B cell (primary cell): ENCODE measurements around the gene SDK2. TPM values are rescaled to one million over a fixed set of nuclear protein-coding genes. Genes with fewer than 3 reads are reported as not detected.

Experiments used
- ATAC-seq: fragments of 200-7000 bp; cut with Tn5 transposase; one replicate; pipeline ENCODE4 v1.10.0; 2021; ENCODE audit warnings: low read depth, mild to moderate bottlenecking, moderate number of reproducible peaks, moderate library complexity
- CTCF ChIA-PET: fragments of 350-600 bp; sonication (Branson Sonifier 250); formaldehyde crosslinking; loops from one replicate; lab custom pipeline; 2021; ENCODE audit warnings: antibody characterized with exemption, inconsistent platforms; lab: Charles Lee
- POLR2A ChIA-PET: fragments of 350-600 bp; sonication (Branson Sonifier 250); formaldehyde crosslinking; loops from one replicate; lab custom pipeline; 2021; ENCODE audit warnings: antibody characterized with exemption; lab: Charles Lee
- DNase-seq: peaks from one replicate; pipeline ENCODE4 v3.0.0; 2013
- H2AFZ ChIP-seq: 2 replicates; pipeline ENCODE4 v1.6.1; 2012; ENCODE audit warnings: mild to moderate bottlenecking, low read depth, low read length; ENCODE audit not compliant: insufficient read depth, poor library complexity, severe bottlenecking
- H3K27ac ChIP-seq, 2 donors: 1 replicate in 1 of 2; 2 replicates in 1 of 2; pipeline ENCODE4 v1.5.1; 2012 to 2013; ENCODE audit warnings: low read length in 2 of 2, mild to moderate bottlenecking in 2 of 2, moderate library complexity in 1 of 2
- H3K27me3 ChIP-seq, 4 experiments: fragments of 200-600 bp in 1 of 4; sonication (generic) in 1 of 4; replicated peaks in 1 of 4; 1 replicate in 2 of 4; 2 replicates in 2 of 4; pipeline versions ENCODE4 v1.6.1 to v1.7.0; 2013 to 2016; ENCODE audit warnings: low read length in 3 of 4, mild to moderate bottlenecking in 2 of 4, mixed read lengths in 1 of 4, moderate library complexity in 1 of 4; ENCODE audit not compliant: insufficient read depth in 4 of 4, control insufficient read depth in 3 of 4; ENCODE audit errors: control extremely low read depth in 1 of 4
- H3K36me3 ChIP-seq, 2 experiments: replicated peaks in 1 of 2; 1 replicate in 1 of 2; 2 replicates in 1 of 2; pipeline versions ENCODE4 v1.6.1 to v1.7.1; 2013; ENCODE audit warnings: low read length in 1 of 2; ENCODE audit not compliant: insufficient read depth in 2 of 2, control insufficient read depth in 1 of 2; ENCODE audit errors: control extremely low read depth in 1 of 2, extremely low read depth in 1 of 2
- H3K4me1 ChIP-seq, 2 donors: fragments of 200-600 bp in 1 of 2; sonication (generic) in 1 of 2; 1 replicate in 1 of 2; 2 replicates in 1 of 2; pipeline versions ENCODE4 v1.5.1 to v1.6.1; 2013 to 2017; ENCODE audit warnings: low read length in 2 of 2; ENCODE audit not compliant: control insufficient read depth in 2 of 2, insufficient read depth in 2 of 2
- H3K4me2 ChIP-seq: replicated peaks from 2 replicates; pipeline ENCODE3; 2012; ENCODE audit warnings: mild to moderate bottlenecking, low read depth, low read length; ENCODE audit not compliant: poor library complexity, severe bottlenecking
- H3K4me3 ChIP-seq, 5 experiments: fragments of 200-600 bp in 1 of 5; sonication (generic) in 1 of 5; 1 replicate in 3 of 5; 2 replicates in 2 of 5; pipeline versions ENCODE4 v1.5.1 to v1.7.0; 2011 to 2016; ENCODE audit warnings: low read length in 4 of 5, mild to moderate bottlenecking in 4 of 5, low read depth in 2 of 5, control low read depth in 1 of 5, moderate library complexity in 1 of 5; ENCODE audit not compliant: insufficient read depth in 1 of 5; ENCODE audit errors: control extremely low read depth in 1 of 5, extremely low read depth in 1 of 5
- H3K79me2 ChIP-seq: fragments of 200-600 bp; sonication (generic); one replicate; pipeline ENCODE4 v1.6.0; 2016; ENCODE audit warnings: low read length; ENCODE audit not compliant: control insufficient read depth, insufficient read depth
- H3K9ac ChIP-seq: fragments of 200-600 bp; sonication (generic); 2 replicates; pipeline ENCODE4 v1.6.1; 2017; ENCODE audit warnings: mild to moderate bottlenecking, low read length, moderate library complexity
- H3K9me3 ChIP-seq, 3 donors: one replicate each; pipeline versions ENCODE4 v1.6.1 to v1.7.1; 2013; ENCODE audit warnings: low read length in 2 of 3; ENCODE audit not compliant: control insufficient read depth in 2 of 3, insufficient read depth in 1 of 3; ENCODE audit errors: control extremely low read depth in 1 of 3
- H4K20me1 ChIP-seq: 2 replicates; pipeline ENCODE4 v1.6.0; 2012; ENCODE audit warnings: mild to moderate bottlenecking, low read length; ENCODE audit not compliant: insufficient read depth, control insufficient read depth, poor library complexity, severe bottlenecking
- H3K27ac Mint-ChIP-seq: one replicate; pipeline ENCODE4 v1.8.0; 2021; ENCODE audit warnings: mixed read lengths
- H3K27me3 Mint-ChIP-seq: one replicate; pipeline ENCODE4 v1.8.0; 2021; ENCODE audit warnings: mixed read lengths
- H3K4me1 Mint-ChIP-seq: one replicate; pipeline ENCODE4 v1.8.0; 2021; ENCODE audit warnings: mixed read lengths
- H3K4me3 Mint-ChIP-seq: one replicate; pipeline ENCODE4 v1.8.0; 2021; ENCODE audit warnings: mixed read lengths
- H3K9me3 Mint-ChIP-seq: one replicate; pipeline ENCODE4 v1.8.0; 2022; ENCODE audit warnings: mixed read lengths; ENCODE audit not compliant: insufficient read depth
- EZH2 ChIP-seq: IDR thresholded peaks from 2 replicates; pipeline ENCODE4 v1.6.1; 2012; ENCODE audit warnings: borderline replicate concordance, low read depth, mild to moderate bottlenecking, moderate library complexity, low read length; ENCODE audit not compliant: insufficient read depth, poor library complexity, severe bottlenecking
- WGBS: methylation state at CpG from one replicate; pipeline ENCODE4 v1.1.5; 2013; ENCODE audit warnings: missing lambda C conversion rate; ENCODE audit not compliant: insufficient coverage; 5-methylcytosine and 5-hydroxymethylcytosine counted together
- intact Hi-C: fragments of 100-400 bp; cut with micrococcal nuclease; formaldehyde crosslinking; loops from one replicate; pipeline ENCODE4 v1.10.0; 2022
- polyA plus RNA-seq: library from polyadenylated mRNA; depleted of rRNA; stranded (reverse); fragments of >200 nt; gene quantifications from 2 replicates; pipeline ENCODE4 v1.2.3, GENCODE V29; 2012
- total RNA-seq, 2 donors: library from RNA; stranded (reverse); fragments of 120-200 nt in 1 of 2; gene quantifications; 1 replicate in 1 of 2; 2 replicates in 1 of 2; pipeline versions ENCODE4 v1.2.3 to v1.2.4, GENCODE V29; 2013 to 2022
- TF ChIP-seq, protein P1 (sequence below): fragments of 200-600 bp; IDR thresholded peaks from one replicate; pipeline ENCODE4 v1.8.0; 2022; ENCODE audit warnings: antibody characterized with exemption, mild to moderate bottlenecking

Gene SDK2
- total and polyA plus RNA-seq, 2 donors (not counting 1 experiment from before 2014, with no cell fraction given): 3.2 to 13.0 TPM

DNA sequence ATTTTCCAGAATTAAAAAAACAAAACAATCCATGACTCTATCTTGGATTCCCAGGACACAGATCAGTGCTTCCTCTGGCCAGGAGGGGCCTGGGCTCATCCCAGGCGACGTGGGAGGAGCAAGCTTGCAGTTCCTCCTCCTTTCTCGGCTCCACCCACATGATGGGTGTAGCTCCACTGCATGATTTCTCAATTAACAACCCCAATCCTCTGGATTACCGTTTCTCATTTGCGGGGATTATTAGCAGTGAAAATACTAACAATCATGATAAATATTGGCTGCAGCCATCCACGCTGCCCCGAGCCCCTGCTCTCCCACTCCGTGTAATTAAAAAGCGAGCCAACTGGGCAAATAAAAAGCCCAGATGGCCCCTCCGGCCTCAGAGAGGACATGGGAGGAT is 46.4 kb upstream of the SDK2 start:
- POLR2A ChIA-PET: no interaction called here
- Mint-ChIP-seq H3K27ac (no peak overlapping the region), H3K4me3 (no peak overlapping the region), H3K27me3 (peaks cover 10% of the 10 kb centered on the region), H3K4me1 (no peaks in the 10 kb centered on the region), H3K9me3 (no peaks in the 10 kb centered on the region)
- no peaks in the 10 kb centered on the region for H3K27me3 ChIP-seq
- ATAC-seq (no peak), DNase-seq (no peak)
- CTCF ChIA-PET: interaction anchor here (0.6 to 1.1 kb wide), 2 partner anchors 12 to 512 kb away, joined by 3 read pairs; no protein-coding TSS in a partner anchor
- no peak overlapping the region for H3K4me2 ChIP-seq
- intact Hi-C loops: no loop called here
- no peak overlapping the region for H3K27ac ChIP-seq
- H3K9ac ChIP-seq: no peak overlapping the region
- H3K9me3 ChIP-seq: peaks cover 0 to 4% (median 0%) of the 10 kb centered on the region in 3 donors
- H3K36me3 ChIP-seq: no peaks in the 10 kb centered on the region
- no peaks in the 10 kb centered on the region for H3K79me2 ChIP-seq
- no peaks in the 10 kb centered on the region for H3K4me1 ChIP-seq
- WGBS: 89% methylated on average over 10 of the region's 10 CpGs
- TF ChIP-seq, protein P1, sequence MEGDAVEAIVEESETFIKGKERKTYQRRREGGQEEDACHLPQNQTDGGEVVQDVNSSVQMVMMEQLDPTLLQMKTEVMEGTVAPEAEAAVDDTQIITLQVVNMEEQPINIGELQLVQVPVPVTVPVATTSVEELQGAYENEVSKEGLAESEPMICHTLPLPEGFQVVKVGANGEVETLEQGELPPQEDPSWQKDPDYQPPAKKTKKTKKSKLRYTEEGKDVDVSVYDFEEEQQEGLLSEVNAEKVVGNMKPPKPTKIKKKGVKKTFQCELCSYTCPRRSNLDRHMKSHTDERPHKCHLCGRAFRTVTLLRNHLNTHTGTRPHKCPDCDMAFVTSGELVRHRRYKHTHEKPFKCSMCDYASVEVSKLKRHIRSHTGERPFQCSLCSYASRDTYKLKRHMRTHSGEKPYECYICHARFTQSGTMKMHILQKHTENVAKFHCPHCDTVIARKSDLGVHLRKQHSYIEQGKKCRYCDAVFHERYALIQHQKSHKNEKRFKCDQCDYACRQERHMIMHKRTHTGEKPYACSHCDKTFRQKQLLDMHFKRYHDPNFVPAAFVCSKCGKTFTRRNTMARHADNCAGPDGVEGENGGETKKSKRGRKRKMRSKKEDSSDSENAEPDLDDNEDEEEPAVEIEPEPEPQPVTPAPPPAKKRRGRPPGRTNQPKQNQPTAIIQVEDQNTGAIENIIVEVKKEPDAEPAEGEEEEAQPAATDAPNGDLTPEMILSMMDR: no peak
- no peak for TF ChIP-seq EZH2
- no peaks in the 10 kb centered on the region for H4K20me1 ChIP-seq
- no peak overlapping the region for H3K4me3 ChIP-seq
- no peak overlapping the region for H2AFZ ChIP-seq

GRCh38 chr17:73689596-73690275 is 45.5 kb upstream of the SDK2 start:
- H3K4me3 Mint-ChIP-seq: no peak overlapping the region
- H3K27me3 Mint-ChIP-seq: peaks cover 10% of the 10 kb centered on the region
- no peak overlapping the region for H3K27ac Mint-ChIP-seq
- POLR2A ChIA-PET: no interaction called here
- 88% methylated on average over 8 of the region's 13 CpGs for WGBS
- Histone ChIP-seq H3K9ac (no peak overlapping the region), H3K4me3 (no peak overlapping the region), H3K9me3 (peaks cover 0 to 4% (median 0%) of the 10 kb centered on the region in 3 donors), H3K36me3 (no peaks in the 10 kb centered on the region), H3K27ac (no peak overlapping the region), H3K4me2 (no peak overlapping the region), H3K79me2 (no peaks in the 10 kb centered on the region), H2AFZ (no peak overlapping the region), H4K20me1 (no peaks in the 10 kb centered on the region), H3K4me1 (no peaks in the 10 kb centered on the region), H3K27me3 (no peaks in the 10 kb centered on the region)
- CTCF ChIA-PET: no interaction called here
- no peaks in the 10 kb centered on the region for H3K4me1 Mint-ChIP-seq
- TF ChIP-seq, protein P1: no peak
- no peak for TF ChIP-seq EZH2
- H3K9me3 Mint-ChIP-seq: no peaks in the 10 kb centered on the region
- no peak for DNase-seq
- ATAC-seq: no peak
- intact Hi-C loops: no loop called here
